IgD-negative memory B cell (primary cell): ENCODE results near the gene WDR41. TPM values are rescaled to one million over a fixed set of nuclear protein-coding genes. Genes with fewer than 3 reads are reported as not detected.
"Not testable (repeated sequence)": the region's sequence is repeated elsewhere in the genome, so short reads cannot be mapped to it uniquely, and the experiment has no call there.

Experiments used
- H3K27ac Mint-ChIP-seq, 3 donors: one replicate each; pipeline ENCODE4 v1.8.0; 2020 to 2022; ENCODE audit warnings: mild to moderate bottlenecking in 3 of 3, mixed read lengths in 3 of 3, moderate library complexity in 1 of 3
- H3K27me3 Mint-ChIP-seq: one replicate; pipeline ENCODE4 v1.8.0; 2021; ENCODE audit warnings: mixed read lengths
- H3K36me3 Mint-ChIP-seq: one replicate; pipeline ENCODE4 v1.8.0; 2020; ENCODE audit warnings: mild to moderate bottlenecking, mixed read lengths
- H3K4me1 Mint-ChIP-seq, 3 donors: one replicate each; pipeline ENCODE4 v1.8.0; 2020 to 2022; ENCODE audit warnings: mixed read lengths in 3 of 3, mild to moderate bottlenecking in 1 of 3
- H3K4me3 Mint-ChIP-seq, 4 donors: one replicate each; pipeline ENCODE4 v1.8.0; 2020 to 2022; ENCODE audit warnings: mild to moderate bottlenecking in 4 of 4, mixed read lengths in 4 of 4, moderate library complexity in 3 of 4
- H3K9me3 Mint-ChIP-seq, 3 donors: one replicate each; pipeline ENCODE4 v1.8.0; 2020 to 2021; ENCODE audit warnings: mixed read lengths in 3 of 3, mild to moderate bottlenecking in 1 of 3
- polyA plus RNA-seq: library from polyadenylated mRNA; unstranded; fragments of 300-500 nt; fragmentation: Illumina TruSeq; gene quantifications from one replicate; pipeline ENCODE4 v1.2.3, GENCODE V29; 2021

WDR41 gene
- polyA plus RNA-seq, 1 donor from 2014 or later: 24.3 TPM

DNA sequence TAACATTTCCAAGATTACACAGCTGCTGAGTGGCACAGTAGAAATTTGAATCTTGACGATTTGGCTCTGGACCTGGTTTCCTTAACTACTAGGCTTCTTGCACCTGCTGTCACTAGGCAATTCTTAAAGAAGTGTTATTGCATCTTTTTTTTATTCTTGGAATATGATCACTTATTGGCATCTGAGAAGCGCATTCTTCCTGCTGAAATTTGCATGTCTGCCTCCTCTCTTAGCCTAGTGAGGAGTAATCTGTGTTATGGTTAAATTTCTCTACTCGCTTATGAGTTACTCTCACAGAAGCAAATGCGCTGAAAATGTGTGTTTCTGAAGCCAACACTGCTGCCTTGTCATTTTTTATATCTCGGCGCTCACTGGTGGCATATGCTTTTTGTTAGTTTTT is 89.3 kb downstream of the WDR41 start:
- Mint-ChIP-seq H3K27ac (no peak overlapping the region), H3K4me3 (no peak overlapping the region), H3K4me1 (no peaks in the 10 kb centered on the region), H3K9me3 (no peaks in the 10 kb centered on the region), H3K36me3 (peaks cover 3% of the 10 kb centered on the region), H3K27me3 (peaks cover 8% of the 10 kb centered on the region)

DNA sequence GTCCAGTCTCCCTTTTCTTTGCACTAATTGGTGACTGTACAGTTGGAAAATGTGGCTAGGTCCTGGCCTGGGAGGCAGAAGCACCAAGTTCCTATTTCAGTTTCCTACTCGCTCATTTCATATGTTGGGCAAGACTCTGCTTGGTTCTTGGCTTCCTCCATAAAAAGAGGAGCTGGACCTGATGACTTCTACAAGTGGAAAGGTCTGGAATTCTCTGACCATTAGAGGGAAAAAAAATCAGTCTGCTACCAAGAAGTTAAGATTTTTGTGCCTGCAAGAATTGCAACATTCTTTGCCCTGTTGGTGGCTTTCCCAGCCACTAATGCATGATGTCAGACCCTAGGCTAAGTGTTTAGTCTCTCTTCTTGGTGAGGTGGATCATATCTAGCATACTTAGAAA is 91.5 kb downstream of the WDR41 start:
- peaks cover 5% of the 10 kb centered on the region for H3K27me3 Mint-ChIP-seq

DNA sequence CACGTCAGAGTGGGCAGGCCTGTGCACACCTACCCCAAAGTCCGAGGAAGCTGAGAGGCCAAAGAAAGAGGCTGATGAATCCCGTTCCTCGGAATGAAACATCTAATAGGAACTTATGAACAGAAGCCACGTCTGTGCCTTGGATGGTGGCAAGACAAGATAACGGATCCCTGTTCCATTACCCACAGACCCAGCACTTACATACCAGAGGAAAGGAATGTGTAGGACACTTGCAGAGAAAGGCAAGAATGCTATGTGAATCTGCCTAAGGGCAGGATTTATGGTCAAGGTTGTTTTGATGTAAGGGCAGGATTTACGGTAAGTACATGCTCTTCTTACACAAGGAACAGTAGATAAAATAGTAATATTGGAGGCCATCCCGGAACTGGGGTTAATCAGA is 93.2 kb downstream of the WDR41 start:
- H3K4me1 Mint-ChIP-seq: no peaks in the 10 kb centered on the region
- no peaks in the 10 kb centered on the region for H3K27me3 Mint-ChIP-seq
- H3K27ac Mint-ChIP-seq: no peak overlapping the region
- H3K36me3 Mint-ChIP-seq: no peaks in the 10 kb centered on the region
- no peak overlapping the region for H3K4me3 Mint-ChIP-seq
- H3K9me3 Mint-ChIP-seq: no peaks in the 10 kb centered on the region

More for the DNA sequence above, 91.5 kb downstream of the WDR41 start:
- no peak overlapping the region for H3K27ac Mint-ChIP-seq
- no peaks in the 10 kb centered on the region for H3K4me1 Mint-ChIP-seq
- peaks cover 3% of the 10 kb centered on the region for H3K36me3 Mint-ChIP-seq
- H3K4me3 Mint-ChIP-seq: no peak overlapping the region
- H3K9me3 Mint-ChIP-seq: no peaks in the 10 kb centered on the region

GRCh38 chr5:77398458-77398857 is 93.7 kb downstream of the WDR41 start:
- Mint-ChIP-seq H3K9me3 (no peaks in the 10 kb centered on the region), H3K4me3 (no peak overlapping the region), H3K4me1 (no peaks in the 10 kb centered on the region), H3K27me3 (no peaks in the 10 kb centered on the region), H3K36me3 (no peaks in the 10 kb centered on the region), H3K27ac (no peak overlapping the region)

- H3K9me3 Mint-ChIP-seq: no peaks in the 10 kb centered on the region
- no peaks in the 10 kb centered on the region for H3K27me3 Mint-ChIP-seq
- no peak overlapping the region for H3K27ac Mint-ChIP-seq
- no peaks in the 10 kb centered on the region for H3K36me3 Mint-ChIP-seq
- H3K4me1 Mint-ChIP-seq: no peaks in the 10 kb centered on the region
- no peak overlapping the region for H3K4me3 Mint-ChIP-seq
Observed at GRCh38 chr5:77397686-77398292, 94.3 kb downstream of the WDR41 start.

- no peak overlapping the region for H3K4me3 Mint-ChIP-seq
- H3K4me1 Mint-ChIP-seq: no peaks in the 10 kb centered on the region
Observed at GRCh38 chr5:77396017-77396416, 96.1 kb downstream of the WDR41 start.

GRCh38 chr5:77394064-77394715 is 97.9 kb downstream of the WDR41 start:
- no peaks in the 10 kb centered on the region for H3K27me3 Mint-ChIP-seq
- no peaks in the 10 kb centered on the region for H3K36me3 Mint-ChIP-seq
- no peaks in the 10 kb centered on the region for H3K4me1 Mint-ChIP-seq
- H3K27ac Mint-ChIP-seq: no peak overlapping the region
- H3K9me3 Mint-ChIP-seq: no peaks in the 10 kb centered on the region
- H3K4me3 Mint-ChIP-seq: no peak overlapping the region

More at GRCh38 chr5:77396017-77396416, 96.1 kb downstream of the WDR41 start:
- Mint-ChIP-seq H3K27ac (no peak overlapping the region), H3K27me3 (no peaks in the 10 kb centered on the region), H3K36me3 (no peaks in the 10 kb centered on the region), H3K9me3 (no peaks in the 10 kb centered on the region)

DNA sequence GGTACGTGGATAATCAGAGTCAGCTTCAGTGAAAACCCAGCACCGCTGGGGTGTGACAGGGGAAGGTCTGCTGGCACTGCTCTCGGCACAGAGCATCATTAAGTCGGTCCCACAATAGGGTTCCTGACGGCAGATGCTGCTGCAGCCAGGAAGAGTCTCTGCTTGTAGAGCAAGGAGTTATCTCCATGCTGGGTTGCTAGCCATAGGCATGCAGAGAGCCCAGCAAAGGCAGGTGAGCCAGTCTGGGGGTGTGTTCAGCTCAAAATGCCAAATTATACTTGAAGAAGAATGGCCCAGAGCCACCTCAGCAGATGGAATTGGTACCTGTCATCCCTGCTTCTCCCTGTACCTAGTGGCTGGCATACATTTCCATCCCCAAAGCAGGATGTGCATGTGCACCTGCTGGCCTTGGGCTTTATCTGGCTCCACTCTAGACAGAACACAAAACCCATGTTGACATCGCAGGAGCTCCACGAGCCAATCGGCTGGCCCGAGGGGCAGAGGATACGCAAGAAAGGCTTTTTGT is 100.8 kb downstream of the WDR41 start:
- Mint-ChIP-seq H3K4me1 (no peaks in the 10 kb centered on the region), H3K4me3 (no peak overlapping the region), H3K36me3 (no peaks in the 10 kb centered on the region), H3K27me3 (no peaks in the 10 kb centered on the region), H3K9me3 (no peaks in the 10 kb centered on the region), H3K27ac (no peak overlapping the region)

- Mint-ChIP-seq H3K4me1 (no peaks in the 10 kb centered on the region), H3K27me3 (no peaks in the 10 kb centered on the region), H3K36me3 (no peaks in the 10 kb centered on the region), H3K4me3 (no peak overlapping the region), H3K9me3 (no peaks in the 10 kb centered on the region), H3K27ac (no peak overlapping the region)
Observed at GRCh38 chr5:77390795-77391194, 101.3 kb downstream of the WDR41 start.

DNA sequence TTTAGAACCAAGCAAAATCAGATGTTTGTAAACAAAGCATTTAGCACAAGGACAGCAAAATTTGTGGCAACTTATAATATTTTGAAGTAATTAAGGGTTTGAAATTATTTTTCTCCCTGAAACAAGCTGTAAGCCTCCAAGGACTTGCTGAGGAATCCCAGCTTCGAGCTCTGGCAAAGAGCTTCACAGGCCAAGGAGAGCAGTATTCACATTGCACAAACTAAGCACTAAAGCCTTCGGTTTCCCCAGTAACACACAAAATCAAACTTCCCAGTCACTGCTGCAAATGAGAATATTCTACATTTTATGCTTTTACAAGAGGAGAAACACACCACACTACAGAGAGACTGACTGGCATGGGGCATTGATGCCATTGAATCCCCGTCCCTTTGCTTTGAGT is 101.9 kb downstream of the WDR41 start:
- no peaks in the 10 kb centered on the region for H3K36me3 Mint-ChIP-seq
- H3K4me3 Mint-ChIP-seq: no peak overlapping the region
- no peaks in the 10 kb centered on the region for H3K4me1 Mint-ChIP-seq
- no peak overlapping the region for H3K27ac Mint-ChIP-seq
- H3K27me3 Mint-ChIP-seq: no peaks in the 10 kb centered on the region
- H3K9me3 Mint-ChIP-seq: no peaks in the 10 kb centered on the region

GRCh38 chr5:77389746-77390145 is 102.4 kb downstream of the WDR41 start:
- Mint-ChIP-seq H3K27ac (no peak overlapping the region), H3K4me3 (no peak overlapping the region), H3K27me3 (no peaks in the 10 kb centered on the region), H3K36me3 (no peaks in the 10 kb centered on the region), H3K4me1 (no peaks in the 10 kb centered on the region), H3K9me3 (no peaks in the 10 kb centered on the region)

DNA sequence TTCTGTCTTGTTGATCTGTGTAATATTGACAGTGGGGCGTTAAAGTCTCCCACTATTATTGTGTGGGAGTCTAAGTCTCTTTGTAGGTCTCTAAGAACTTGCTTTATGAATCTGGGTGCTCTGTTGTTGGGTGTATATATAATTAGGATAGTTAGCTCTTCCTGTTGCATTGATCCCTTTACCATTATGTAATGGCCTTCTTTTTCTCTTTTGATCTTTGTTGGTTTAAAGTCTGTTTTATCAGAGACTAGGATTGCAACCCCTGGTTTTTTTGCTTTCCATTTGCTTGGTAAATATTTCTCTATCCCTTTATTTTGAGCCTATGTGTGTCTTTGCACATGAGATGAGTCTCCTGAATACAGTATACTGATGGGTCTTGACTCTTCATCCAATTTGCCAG is 105.8 kb downstream of the WDR41 start:
- not testable (repeated sequence) for H3K4me3 Mint-ChIP-seq, H3K9me3 Mint-ChIP-seq, H3K27me3 Mint-ChIP-seq, H3K36me3 Mint-ChIP-seq, H3K4me1 Mint-ChIP-seq
- peak overlapping the region in 1 of 3 donors; percentile 54 for H3K27ac Mint-ChIP-seq

DNA sequence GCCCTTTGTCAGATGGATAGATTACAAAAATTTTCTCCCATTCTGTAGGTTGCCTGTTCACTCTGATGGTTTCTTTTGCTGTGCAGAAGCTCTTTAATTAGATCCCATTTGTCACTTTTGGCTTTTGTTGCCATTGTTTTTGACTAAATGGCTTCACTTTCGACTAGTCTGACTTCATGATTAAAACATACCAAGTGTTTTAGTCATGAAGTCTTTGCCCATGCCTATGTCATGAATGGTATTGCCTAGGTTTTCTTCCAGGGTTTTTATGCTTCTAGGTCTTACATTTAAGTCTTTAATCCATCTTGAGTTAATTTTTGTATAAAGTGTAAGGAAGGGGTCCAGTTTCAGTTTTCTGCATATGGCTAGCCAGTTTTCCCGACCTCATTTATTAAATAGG is 108.8 kb downstream of the WDR41 start:
- H3K9me3 Mint-ChIP-seq, H3K36me3 Mint-ChIP-seq, H3K4me3 Mint-ChIP-seq, H3K27me3 Mint-ChIP-seq, H3K27ac Mint-ChIP-seq: not testable (repeated sequence)
- peaks cover 6 to 13% (median 10%) of the 10 kb centered on the region in 3 donors for H3K4me1 Mint-ChIP-seq
